CD4-positive, alpha-beta T cell treated with Interferon gamma for 1 hour (primary cell): ENCODE results near the gene PGM5.
A peak's percentile ranks its signal among the peaks of the same experiment; 100 is the strongest.

ENCODE experiments used
- DNase-seq: peaks from one replicate; pipeline ENCODE4 v3.0.0-alpha.2; 2020

Gene PGM5

GRCh38 chr9:68500457-68501381 is 144.3 kb downstream of the PGM5 start:
- no peak for DNase-seq

- DNase-seq = no peak
These were observed 145.9 kb downstream of the PGM5 start for GRCh38 chr9:68502279-68502678.

- DNase-seq = peak; percentile 27
These were observed 149.4 kb downstream of the PGM5 start for GRCh38 chr9:68505681-68506409.

- DNase-seq = no peak
These were observed 150.1 kb downstream of the PGM5 start for GRCh38 chr9:68506551-68506950.

GRCh38 chr9:68507130-68507805 is 150.9 kb downstream of the PGM5 start:
- no peak for DNase-seq

- DNase-seq = no peak
These were observed 151.4 kb downstream of the PGM5 start for GRCh38 chr9:68507806-68508145.

- no peak for DNase-seq
These were observed 152.1 kb downstream of the PGM5 start for GRCh38 chr9:68508547-68508946.

GRCh38 chr9:68509689-68510088 is 153.3 kb downstream of the PGM5 start:
- DNase-seq = no peak

GRCh38 chr9:68513385-68513784 is 157.0 kb downstream of the PGM5 start:
- DNase-seq = no peak

- no peak for DNase-seq
These were observed 157.6 kb downstream of the PGM5 start for GRCh38 chr9:68513981-68514380.

- no peak for DNase-seq
These were observed 159.1 kb downstream of the PGM5 start for GRCh38 chr9:68515326-68516017.

- DNase-seq = peak; percentile 13
These were observed 165.7 kb downstream of the PGM5 start for GRCh38 chr9:68522131-68522530.

GRCh38 chr9:68522954-68523353 is 166.5 kb downstream of the PGM5 start:
- DNase-seq = no peak

GRCh38 chr9:68523367-68523936 is 167.0 kb downstream of the PGM5 start:
- DNase-seq = no peak

GRCh38 chr9:68530618-68531017 is 174.2 kb downstream of the PGM5 start:
- DNase-seq = peak; percentile 12

- DNase-seq = no peak
These were observed 175.7 kb downstream of the PGM5 start for GRCh38 chr9:68532131-68532530.

GRCh38 chr9:68533678-68534077 is 177.3 kb downstream of the PGM5 start:
- no peak for DNase-seq

- no peak for DNase-seq
These were observed 180.6 kb downstream of the PGM5 start for GRCh38 chr9:68536876-68537615.

GRCh38 chr9:68537616-68537880 is 181.1 kb downstream of the PGM5 start:
- DNase-seq = no peak

- DNase-seq = no peak
These were observed 181.8 kb downstream of the PGM5 start for GRCh38 chr9:68538200-68538599.

GRCh38 chr9:68540712-68541535 is 184.5 kb downstream of the PGM5 start, which contains the start of gene TMEM252:
TSS of gene TMEM252 (minus strand) at chr9:68540883. CDS start at chr9:68540814, 69 bp downstream.
- DNase-seq = no peak
